GM10266 (cell line): Measurements from ENCODE around the gene LYPD6B.

ENCODE experiments used
- DNase-seq: peaks from one replicate; pipeline ENCODE4 v3.0.0; 2012; ENCODE audit errors: extremely low spot score
- TF ChIP-seq, protein P1 (sequence below): IDR thresholded peaks from 2 replicates; pipeline ENCODE4 v1.5.1; 2012; ENCODE audit warnings: mild to moderate bottlenecking, low read depth; ENCODE audit not compliant: control insufficient read depth, insufficient read depth; ENCODE audit errors: missing control alignments

The LYPD6B gene

DNA sequence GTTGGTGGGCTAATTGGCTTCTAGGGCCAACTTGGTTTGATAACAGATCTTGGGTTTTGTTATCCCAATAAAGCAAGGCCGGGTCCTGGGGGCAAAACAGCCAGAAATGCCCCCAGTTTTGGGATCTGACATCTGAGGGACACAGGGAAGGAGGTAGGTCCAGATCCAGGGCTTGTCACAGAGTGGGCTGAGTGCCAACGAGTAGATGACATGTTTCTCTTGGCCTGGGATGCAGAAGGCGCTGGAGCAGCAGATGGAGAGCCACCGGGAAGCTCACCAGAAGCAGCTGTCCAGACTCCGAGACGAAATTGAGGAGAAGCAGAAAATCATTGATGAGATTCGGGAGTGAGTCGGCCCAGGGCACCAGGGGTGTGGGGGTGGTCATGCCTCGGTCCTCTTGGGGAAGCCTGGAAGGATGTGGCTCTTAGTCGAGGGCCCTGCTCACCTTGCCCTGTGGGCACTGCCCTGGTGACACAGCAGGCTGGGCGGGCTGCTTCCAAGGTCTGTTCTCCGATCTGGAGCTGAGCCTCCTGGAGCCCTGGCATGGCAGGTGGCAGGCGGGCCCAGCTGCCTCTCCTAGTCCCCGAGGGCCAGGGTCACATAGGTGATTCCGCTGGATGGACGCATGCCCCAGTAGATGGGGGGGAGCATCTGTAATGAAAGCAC is 40.2 kb upstream of the LYPD6B start:
- DNase-seq: no peak
- TF ChIP-seq, protein P1, sequence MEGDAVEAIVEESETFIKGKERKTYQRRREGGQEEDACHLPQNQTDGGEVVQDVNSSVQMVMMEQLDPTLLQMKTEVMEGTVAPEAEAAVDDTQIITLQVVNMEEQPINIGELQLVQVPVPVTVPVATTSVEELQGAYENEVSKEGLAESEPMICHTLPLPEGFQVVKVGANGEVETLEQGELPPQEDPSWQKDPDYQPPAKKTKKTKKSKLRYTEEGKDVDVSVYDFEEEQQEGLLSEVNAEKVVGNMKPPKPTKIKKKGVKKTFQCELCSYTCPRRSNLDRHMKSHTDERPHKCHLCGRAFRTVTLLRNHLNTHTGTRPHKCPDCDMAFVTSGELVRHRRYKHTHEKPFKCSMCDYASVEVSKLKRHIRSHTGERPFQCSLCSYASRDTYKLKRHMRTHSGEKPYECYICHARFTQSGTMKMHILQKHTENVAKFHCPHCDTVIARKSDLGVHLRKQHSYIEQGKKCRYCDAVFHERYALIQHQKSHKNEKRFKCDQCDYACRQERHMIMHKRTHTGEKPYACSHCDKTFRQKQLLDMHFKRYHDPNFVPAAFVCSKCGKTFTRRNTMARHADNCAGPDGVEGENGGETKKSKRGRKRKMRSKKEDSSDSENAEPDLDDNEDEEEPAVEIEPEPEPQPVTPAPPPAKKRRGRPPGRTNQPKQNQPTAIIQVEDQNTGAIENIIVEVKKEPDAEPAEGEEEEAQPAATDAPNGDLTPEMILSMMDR: no peak

DNA sequence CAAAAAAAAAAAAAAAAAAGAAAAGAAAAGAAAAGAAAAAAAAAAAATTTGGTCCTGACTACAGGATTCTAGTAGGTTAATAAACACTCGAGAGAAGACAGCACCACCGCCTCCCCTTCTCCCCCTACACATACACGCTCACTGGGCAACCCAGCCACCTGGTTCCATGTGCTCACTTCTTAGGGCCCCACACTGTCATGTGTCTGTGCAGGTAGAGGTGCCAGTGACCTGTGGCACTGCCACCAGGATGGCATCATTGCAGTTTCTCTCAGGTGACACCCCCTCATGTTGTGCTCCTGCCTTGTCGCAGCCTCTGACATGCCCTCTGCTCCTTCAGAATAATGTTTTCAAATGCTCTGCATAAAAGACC is 39.7 kb upstream of the LYPD6B start:
- TF ChIP-seq, protein P1: no peak
- no peak for DNase-seq

DNA sequence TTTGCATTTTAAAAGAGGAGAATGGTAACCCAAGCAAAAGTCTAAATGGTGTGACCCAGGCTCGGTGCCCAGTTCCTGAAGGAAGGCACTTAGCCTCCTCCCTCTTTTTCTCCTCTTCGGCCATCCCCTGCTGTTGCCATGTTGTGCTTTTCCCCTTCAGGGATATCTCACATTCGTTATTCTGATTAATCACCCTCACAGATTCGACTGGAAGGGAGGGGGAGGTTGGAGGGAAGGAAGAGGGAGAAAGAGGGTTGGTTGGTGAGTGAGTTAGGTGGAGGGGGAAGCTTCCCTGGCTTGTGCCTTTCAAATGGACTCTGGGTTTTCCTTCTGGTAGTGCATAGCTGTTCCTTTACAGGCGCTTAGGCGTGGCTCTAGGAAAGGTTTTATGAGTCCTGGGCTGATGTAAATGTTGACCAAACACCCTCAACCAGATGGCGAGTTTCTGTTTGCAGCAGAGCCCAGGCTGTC is 39.0 kb upstream of the LYPD6B start:
- DNase-seq: no peak
- TF ChIP-seq, protein P1: no peak

DNA sequence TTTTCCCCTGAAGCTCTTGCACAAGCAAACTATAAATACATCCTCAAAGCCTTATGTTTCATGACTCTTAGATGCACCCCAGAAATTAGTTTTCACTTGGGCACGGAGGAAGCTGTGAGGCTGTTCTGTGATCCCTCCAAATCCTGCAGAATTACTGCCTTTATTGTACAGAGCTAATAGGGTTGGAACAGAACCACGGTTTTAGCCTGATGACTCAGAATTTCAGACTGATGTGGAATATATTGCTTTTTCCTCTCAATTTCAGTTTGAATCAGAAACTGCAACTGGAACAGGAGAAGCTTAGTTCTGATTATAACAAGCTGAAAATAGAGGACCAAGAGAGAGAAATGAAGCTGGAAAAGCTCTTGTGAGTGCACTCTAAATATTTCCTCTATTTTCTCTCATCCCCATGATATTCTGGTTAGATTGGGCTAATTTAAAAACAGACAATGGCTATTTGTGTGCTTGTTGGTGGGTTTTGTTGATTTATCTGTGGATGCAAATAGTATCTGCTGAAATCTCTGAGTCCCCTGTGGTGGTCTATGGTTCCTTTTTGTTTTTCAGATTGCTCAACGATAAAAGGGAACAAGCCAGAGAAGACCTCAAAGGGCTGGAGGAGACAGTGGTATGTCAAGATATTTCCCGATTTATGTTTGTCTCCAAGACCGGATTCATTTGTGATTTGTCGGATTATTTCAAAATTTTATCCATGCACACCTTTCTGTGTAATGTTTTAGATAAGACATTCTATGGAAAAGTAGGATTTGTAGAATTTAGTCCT is 38.2 kb upstream of the LYPD6B start:
- TF ChIP-seq, protein P1: no peak
- DNase-seq: no peak

DNA sequence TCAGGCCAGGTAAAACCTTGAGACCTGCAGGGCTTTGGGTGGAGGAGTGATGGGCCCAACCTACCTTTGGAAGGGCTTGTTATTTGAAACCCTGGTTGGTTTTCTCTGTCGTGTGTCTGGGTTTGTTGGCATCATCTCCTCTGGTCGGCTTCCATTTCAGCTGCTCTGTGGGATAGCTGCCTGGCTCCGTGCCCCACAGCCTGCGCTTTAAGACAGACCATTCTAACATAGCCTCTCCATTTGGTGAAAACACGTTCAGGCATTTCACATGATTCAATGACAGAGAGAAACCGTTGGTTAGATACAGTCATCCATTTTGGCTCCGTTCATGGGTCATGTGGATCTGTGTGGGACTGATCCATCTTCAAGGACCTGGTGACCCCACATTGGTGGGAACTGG is 37.0 kb upstream of the LYPD6B start:
- DNase-seq: no peak
- TF ChIP-seq, protein P1: no peak

DNA sequence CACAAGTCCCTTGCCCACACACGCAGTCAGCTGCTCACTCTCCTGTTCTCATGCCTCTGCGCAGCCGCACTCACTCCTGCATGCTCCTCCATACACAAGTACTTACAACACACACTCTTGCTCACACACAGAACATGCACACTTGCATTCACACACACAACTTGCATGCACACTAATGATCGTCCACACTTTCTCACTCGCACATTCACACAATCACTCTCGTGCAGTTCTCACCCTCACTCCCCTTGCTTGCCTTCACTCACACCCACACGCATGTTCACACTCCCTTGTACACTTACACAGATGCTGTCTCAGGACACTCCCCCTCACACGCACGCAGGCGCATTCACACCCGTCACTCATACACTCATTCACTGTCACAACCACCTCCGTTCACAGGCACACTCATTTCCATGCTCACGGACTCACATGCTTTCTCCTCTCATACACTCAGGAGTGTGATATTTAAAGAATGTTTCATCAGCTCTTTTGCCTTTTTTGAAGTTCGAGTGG is 36.1 kb upstream of the LYPD6B start:
- TF ChIP-seq, protein P1: no peak
- no peak for DNase-seq

DNA sequence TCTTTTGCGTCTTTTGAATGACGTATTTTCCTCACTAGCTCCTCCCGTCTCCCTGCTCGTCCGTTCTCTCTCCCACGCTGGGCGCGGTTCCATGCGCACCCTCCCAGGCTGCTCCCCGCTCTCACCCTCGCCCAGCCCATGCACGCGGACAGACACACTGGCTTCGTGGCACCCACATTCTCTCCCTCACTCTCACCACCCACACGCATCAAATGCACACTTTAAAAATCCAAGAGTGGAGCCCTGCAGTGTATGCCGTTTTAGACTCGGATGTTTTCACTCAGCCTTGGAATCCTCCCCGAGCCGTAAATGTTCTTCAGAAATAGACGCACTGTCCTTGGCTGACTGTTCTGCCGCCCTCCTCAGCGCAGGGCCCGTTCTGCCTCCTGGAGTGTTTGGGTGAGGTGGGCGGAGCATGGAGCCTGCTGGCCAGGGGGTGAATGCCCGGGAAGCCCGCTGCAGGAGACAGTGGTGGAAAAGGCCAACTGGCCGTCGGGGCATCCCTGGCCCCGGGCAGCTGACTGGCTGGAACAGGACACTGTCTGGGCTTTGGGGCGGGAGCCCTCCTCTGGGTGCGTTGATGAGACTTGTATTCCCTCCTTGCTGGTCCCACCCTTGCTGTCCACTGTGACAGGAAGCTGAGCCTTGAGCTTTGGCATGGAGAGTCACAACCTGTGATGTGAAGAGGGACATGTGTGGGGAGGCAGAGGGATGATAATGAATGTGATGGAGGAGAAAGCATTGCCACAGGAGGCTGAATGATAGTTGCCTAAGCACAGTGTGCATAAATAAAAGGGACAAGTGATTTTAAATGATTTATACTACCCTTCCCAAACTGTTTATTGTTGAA is 35.4 kb upstream of the LYPD6B start:
- DNase-seq: no peak
- TF ChIP-seq, protein P1: no peak
